ENCODE data around the gene DNM3. TPM values are rescaled to one million over a fixed set of nuclear protein-coding genes. Genes with fewer than 3 reads are reported as not detected.
A peak's percentile ranks its signal among the peaks of the same experiment; 100 is the strongest.

DNM3 gene
- total and polyA plus RNA-seq, 10 of the 15 experiments (the other 5 are each of a cell fraction or from before 2014, with no cell fraction given) = 0.03 to 1.5 (median 0.08) TPM; not detected in 3

DNA sequence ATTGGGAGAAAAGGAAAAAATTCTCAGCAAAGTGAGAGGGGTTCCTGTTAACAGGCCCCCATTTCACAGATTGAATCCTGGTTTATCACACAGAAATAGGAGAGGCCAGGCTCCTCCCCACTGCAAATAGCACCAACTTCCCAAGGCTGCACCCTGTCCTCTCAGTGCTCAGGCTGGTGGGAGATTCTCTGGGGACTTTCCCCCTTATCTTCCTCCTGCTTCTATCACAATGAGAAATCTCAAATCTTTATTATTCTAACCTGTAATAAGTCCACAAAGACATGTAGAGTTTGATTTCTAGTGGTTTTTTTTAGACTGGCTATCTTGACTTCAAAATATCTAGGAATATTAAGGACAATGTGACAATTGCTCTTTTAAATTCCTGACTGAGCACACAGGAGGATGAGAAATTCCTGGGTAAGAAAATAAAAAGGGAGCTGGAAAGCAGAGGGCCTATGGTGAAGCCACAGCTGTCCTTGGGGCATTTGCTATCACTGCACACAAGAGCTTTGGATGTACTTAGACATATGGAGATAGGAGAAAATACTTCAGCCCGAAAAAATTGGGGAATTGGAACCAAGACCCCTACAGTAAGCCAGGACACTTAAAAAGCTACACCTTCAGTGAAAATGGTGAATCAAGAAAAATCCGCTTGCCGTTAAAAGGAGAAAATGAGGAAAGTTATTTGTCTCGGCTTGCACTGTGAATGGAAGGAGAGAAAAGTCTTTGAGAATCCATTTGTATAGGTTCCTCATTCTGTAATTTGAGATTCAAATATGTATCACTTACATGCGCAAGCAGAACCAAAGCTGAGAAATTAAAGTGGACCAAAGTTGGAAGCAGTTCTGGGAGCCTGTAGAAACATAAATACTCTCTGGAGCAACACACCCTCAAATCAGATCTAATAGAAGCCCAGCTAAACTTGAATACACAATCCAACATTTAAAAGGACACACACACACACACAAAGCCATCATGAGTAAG is 513.3 kb downstream of the DNM3 start:
- BruUV-seq (replicated peaks) = TSS peak; percentile 56
- WGBS (ENCODE audit: insufficient coverage, insufficient replicate concordance, low lambda C conversion rate, missing lambda C conversion rate) = 77% methylated on average over 5 of the region's 5 CpGs
- DNase-seq (ENCODE audit: low read depth, low spot score) = no peak
- no peaks in the 10 kb centered on the region for H3K36me3 ChIP-seq (ENCODE audit: control insufficient read depth in 2 of 2, insufficient read depth in 2 of 2, low read length in 1 of 2)
- peaks cover 4% of the 10 kb centered on the region; the same call in 2 of the 3 replicates for H3K9me3 ChIP-seq (replicated peaks; ENCODE audit: control insufficient read depth, insufficient read depth, low read length)
- in situ Hi-C loops (cut with MboI) (no loop called here), intact Hi-C loops (cut with micrococcal nuclease; ENCODE audit: unreplicated experiment) (loop anchor here (5.0 to 10.0 kb wide), 2 partner anchors 172 to 750 kb away; no protein-coding TSS in a partner anchor)
- H2AFZ ChIP-seq (ENCODE audit: control insufficient read depth, low read depth, low read length) = no peak overlapping the region
- H3K4me3 ChIP-seq = no peak overlapping the region
- ChIA-PET SMC1A (ENCODE audit: uncharacterized antibody, unreplicated experiment) (interaction anchor here (0.7 to 15.3 kb wide), 12 partner anchors 12 to 264 kb away, joined by 3 to 489 read pairs (median 5); no protein-coding TSS in a partner anchor), RAD21 (ENCODE audit: unreplicated experiment) (interaction anchor here (1.0 to 13.2 kb wide), 10 partner anchors 13 to 175 kb away, joined by 3 to 407 read pairs (median 6); no protein-coding TSS in a partner anchor), CTCF (interaction anchor here (0.9 to 4.4 kb wide), 4 partner anchors 12 to 45 kb away, joined by 4 to 48 read pairs (median 8); no protein-coding TSS in a partner anchor), POLR2A (interaction anchor here (0.9 to 4.8 kb wide), 9 partner anchors 11 to 170 kb away, joined by 3 to 36 read pairs (median 6); no protein-coding TSS in a partner anchor)
- H3K79me2 ChIP-seq (ENCODE audit: control insufficient read depth, insufficient read depth, low read length) = no peaks in the 10 kb centered on the region
- TF ChIP-seq IKZF1 (conservative IDR thresholded peaks at IDR 0.05) = 0 out of 2 replicates have a peak, but pooled peaks have one; percentile 18
- TF ChIP-seq, protein P1, sequence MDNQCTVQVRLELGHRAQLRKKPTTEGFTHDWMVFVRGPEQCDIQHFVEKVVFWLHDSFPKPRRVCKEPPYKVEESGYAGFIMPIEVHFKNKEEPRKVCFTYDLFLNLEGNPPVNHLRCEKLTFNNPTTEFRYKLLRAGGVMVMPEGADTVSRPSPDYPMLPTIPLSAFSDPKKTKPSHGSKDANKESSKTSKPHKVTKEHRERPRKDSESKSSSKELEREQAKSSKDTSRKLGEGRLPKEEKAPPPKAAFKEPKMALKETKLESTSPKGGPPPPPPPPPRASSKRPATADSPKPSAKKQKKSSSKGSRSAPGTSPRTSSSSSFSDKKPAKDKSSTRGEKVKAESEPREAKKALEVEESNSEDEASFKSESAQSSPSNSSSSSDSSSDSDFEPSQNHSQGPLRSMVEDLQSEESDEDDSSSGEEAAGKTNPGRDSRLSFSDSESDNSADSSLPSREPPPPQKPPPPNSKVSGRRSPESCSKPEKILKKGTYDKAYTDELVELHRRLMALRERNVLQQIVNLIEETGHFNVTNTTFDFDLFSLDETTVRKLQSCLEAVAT (IDR thresholded peaks at IDR 0.05) = 0 out of 2 replicates have a peak, but pooled peaks have one; percentile 2
- TF ChIP-seq, protein P2, sequence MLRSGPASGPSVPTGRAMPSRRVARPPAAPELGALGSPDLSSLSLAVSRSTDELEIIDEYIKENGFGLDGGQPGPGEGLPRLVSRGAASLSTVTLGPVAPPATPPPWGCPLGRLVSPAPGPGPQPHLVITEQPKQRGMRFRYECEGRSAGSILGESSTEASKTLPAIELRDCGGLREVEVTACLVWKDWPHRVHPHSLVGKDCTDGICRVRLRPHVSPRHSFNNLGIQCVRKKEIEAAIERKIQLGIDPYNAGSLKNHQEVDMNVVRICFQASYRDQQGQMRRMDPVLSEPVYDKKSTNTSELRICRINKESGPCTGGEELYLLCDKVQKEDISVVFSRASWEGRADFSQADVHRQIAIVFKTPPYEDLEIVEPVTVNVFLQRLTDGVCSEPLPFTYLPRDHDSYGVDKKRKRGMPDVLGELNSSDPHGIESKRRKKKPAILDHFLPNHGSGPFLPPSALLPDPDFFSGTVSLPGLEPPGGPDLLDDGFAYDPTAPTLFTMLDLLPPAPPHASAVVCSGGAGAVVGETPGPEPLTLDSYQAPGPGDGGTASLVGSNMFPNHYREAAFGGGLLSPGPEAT (IDR thresholded peaks at IDR 0.05; ENCODE audit: low read depth) = 0 out of 2 replicates have a peak, but pooled peaks have one; percentile 19
- TF ChIP-seq, protein P3, sequence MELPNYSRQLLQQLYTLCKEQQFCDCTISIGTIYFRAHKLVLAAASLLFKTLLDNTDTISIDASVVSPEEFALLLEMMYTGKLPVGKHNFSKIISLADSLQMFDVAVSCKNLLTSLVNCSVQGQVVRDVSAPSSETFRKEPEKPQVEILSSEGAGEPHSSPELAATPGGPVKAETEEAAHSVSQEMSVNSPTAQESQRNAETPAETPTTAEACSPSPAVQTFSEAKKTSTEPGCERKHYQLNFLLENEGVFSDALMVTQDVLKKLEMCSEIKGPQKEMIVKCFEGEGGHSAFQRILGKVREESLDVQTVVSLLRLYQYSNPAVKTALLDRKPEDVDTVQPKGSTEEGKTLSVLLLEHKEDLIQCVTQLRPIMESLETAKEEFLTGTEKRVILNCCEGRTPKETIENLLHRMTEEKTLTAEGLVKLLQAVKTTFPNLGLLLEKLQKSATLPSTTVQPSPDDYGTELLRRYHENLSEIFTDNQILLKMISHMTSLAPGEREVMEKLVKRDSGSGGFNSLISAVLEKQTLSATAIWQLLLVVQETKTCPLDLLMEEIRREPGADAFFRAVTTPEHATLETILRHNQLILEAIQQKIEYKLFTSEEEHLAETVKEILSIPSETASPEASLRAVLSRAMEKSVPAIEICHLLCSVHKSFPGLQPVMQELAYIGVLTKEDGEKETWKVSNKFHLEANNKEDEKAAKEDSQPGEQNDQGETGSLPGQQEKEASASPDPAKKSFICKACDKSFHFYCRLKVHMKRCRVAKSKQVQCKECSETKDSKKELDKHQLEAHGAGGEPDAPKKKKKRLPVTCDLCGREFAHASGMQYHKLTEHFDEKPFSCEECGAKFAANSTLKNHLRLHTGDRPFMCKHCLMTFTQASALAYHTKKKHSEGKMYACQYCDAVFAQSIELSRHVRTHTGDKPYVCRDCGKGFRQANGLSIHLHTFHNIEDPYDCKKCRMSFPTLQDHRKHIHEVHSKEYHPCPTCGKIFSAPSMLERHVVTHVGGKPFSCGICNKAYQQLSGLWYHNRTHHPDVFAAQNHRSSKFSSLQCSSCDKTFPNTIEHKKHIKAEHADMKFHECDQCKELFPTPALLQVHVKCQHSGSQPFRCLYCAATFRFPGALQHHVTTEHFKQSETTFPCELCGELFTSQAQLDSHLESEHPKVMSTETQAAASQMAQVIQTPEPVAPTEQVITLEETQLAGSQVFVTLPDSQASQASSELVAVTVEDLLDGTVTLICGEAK (IDR thresholded peaks at IDR 0.05; ENCODE audit: borderline replicate concordance) = peak; percentile 69
- TF ChIP-seq, protein P4, sequence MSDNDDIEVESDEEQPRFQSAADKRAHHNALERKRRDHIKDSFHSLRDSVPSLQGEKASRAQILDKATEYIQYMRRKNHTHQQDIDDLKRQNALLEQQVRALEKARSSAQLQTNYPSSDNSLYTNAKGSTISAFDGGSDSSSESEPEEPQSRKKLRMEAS (IDR thresholded peaks at IDR 0.05; ENCODE audit: low read depth, low read length) = no peak
- no peak for ATAC-seq
- no peaks in the 10 kb centered on the region for H4K20me1 ChIP-seq (ENCODE audit: control insufficient read depth, insufficient read depth)
- peak overlapping the region; percentile 52 for H3K27ac ChIP-seq (ENCODE audit: control insufficient read depth, insufficient read depth)
- H3K4me1 ChIP-seq (ENCODE audit: control insufficient read depth, insufficient read depth, low read length) = peaks cover 26% of the 10 kb centered on the region
- FAIRE-seq = no peak
- no peak overlapping the region for H3K4me2 ChIP-seq (ENCODE audit: control insufficient read depth, insufficient read depth)
- H3K9ac ChIP-seq (ENCODE audit: control insufficient read depth, insufficient read depth, low read length) = no peak overlapping the region; the same call in 1 of the 2 replicates
- H3K27me3 ChIP-seq (replicated peaks in 1 of 2; ENCODE audit: control insufficient read depth in 2 of 2, insufficient read depth in 2 of 2, low read length in 1 of 2) = no peaks in the 10 kb centered on the region

Data from GM12878 (cell line).